ENCODE results near the gene PRDM15.

Gene PRDM15

DNA sequence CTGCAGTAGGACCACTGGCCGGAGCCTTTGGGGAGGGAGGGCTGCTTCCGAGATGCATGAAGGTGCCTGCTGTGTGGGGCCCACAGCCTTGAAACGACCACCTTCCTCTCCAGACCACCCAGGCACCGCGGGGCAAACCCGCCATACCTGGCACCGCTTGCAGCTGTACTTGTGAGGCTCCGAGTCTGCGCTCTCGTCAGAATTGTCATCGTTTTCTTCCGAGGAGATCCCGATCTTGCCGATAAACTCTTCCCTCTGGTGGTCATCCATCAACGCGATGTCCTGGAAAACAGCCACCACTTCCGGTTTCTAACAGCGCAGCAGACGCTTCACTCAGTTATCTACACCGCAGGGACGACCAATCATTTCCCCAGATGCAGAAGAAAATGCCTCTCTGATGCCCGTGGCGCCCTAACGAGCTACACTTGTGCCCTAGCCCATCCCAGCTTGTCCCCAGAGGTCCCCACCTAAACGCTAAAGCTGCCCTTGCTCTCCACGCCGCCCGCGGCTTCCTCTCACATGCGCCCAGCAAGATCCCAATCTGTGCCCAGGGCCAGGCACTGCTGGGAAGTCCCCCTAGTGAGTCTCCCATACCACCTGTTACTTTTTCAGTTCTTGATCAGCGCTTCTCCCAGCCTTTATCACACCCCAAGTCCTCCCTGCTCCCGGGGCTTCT lies 57.2 kb downstream of the PRDM15 start:
- no peak for DNase-seq

DNA sequence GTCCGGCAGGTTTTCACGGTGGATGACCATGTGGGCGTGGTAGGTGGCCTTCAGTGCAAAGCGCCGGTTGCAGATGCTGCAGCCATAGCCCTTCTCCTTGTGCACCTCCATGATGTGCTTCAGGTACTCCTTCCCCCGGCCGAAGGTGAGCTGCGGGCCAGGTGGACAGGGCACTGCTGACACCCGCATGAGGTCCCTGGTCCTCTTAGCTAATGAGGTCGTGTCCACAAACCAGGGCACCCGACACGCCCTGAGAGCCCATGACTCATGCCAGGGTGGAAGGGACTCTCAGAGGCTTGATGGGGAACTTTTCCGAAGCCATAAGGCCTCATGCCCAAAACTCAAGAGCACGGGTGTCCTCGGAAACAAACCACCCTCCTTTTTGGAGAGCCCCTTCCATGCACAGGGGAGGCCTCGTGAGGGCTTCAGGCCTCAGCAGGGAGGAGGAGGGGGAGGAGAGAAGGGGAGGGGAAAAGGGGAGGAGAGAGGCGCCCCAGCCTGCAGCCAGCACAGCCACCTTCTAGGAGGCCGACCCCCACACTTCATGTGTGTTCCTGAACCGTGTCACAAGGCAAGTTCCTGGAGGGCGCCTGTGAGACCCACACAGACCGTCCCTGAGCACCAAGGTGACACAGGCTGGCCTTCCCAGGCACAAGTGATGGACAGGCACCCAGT lies 57.9 kb downstream of the PRDM15 start:
- DNase-seq = no peak

DNA sequence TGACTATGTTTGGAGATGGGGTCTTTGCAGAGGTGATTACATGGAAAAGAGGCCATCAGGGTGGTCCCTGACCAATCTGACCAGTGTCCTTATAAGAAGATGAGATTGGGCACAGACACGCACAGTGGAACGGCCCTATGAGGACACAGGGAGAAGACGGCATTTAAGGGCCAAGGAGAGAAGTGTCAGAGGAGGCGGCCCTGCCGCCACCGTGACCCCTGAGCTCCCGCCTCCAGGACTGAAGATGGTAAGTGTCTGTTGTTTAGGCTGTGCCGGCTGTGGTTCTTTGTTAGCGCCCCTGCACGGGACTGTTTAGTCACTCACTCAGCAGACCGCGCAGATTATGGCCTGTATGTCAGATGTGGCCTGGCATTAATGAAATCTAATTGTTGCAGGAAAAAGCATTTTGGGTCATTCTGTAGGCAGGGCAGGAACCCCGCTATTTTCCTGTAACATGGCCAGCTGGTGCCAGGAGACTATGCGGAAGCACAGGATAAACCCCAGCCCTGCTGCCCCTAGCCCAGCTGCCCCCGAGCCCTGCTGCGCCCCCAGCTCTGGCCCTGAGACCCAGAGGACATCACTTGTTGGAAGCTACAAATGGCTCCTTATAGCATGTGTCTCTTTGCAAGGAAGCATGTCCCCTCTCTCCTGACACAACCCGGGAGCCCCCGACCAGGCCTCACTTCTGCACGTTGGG lies 58.6 kb downstream of the PRDM15 start:
- no peak for DNase-seq

DNA sequence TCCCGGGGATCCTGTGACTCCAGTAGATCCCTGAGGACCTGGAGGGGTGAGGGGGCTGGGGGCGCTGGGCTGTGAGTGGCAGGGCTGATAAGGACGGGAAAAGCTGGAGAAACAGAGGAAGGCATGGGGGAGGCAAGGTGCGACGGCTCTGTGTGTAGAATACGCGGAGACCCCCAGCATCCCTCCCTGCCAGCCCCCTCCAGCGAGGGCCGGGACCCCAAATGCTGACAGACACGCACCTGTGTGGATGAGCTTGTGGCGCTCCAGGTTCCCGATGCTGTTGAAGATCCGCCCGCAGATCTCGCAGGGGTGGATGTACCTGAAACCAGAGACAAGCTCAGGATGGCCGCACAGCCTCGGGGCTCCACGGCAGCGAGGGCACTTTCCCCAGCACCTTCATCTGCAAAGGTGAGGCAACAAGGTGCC lies 59.3 kb downstream of the PRDM15 start:
- DNase-seq = no peak

DNA sequence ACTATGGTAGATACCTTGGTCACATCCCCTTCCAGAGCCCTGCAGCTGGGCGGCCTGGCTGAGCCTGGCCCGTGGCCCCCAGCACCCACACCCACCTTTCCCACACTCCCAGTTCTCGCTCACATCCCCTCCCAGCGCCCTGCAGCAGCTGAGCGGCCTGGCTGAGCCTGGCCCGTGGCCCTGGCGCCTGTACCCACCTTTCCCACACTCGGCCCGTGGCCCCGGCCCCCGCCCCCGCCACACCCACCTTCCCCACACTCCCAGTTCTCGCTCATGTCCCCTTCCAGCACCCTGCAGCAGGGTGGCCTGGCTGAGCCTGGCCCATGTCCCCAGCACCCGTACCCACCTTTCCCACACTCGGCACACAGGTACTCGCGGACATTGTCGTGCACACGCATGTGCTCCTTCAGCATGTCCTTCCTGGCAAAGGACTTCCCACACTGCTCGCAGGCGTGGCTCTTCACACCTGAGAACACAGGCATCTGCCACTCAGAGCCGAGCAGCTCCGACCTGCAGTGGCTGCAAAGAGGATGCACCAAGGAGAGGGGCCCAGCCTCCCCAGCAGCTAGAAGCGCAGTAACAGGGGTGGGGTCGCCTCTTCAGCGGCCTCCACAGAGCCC lies 59.8 kb downstream of the PRDM15 start:
- no peak for DNase-seq

DNA sequence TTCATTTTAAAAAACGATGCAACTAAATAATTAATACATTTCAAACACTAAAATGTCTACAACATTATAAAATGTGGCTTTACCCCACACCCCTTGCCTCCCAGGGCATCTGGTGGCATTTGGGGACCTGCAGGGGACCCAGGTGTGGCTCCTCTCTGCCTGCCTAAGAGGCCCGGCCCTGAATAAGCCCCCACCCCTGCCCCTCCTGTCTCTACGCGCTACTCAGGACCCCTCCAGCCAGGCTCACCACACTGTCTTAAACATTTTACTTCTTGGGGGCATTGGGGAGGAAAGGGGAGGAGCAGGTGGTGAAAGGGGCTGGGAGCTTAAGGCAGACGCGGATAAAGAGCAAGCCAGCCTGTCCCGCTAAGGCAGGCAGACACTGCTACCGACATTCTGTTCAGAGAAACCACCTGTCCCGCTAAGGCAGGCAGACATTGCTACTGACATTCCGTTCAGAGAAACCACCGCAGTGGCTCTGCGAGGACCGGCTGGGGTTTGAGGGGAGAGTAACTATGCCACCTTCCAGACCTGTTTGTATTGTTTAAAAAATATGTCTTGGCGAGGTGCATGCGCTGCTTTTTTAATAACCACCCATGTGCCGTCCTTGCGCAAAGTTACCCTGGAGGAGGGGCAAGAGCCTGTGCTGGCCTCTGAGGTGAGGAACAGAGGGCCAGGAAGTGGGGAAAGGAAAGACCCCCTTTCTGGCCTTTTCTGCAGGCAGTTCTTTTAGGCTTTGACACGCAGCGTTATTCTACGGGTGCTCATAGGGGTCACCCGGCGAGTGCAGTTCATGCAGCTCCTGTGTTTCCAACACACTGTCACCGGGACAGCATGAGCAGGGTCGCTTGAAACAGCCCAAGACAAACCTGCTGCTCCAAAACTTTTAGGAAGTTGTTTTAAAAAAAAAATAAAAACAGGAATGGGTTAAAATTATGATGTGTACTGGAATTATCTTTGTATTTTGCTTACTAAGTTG lies 61.0 kb downstream of the PRDM15 start:
- DNase-seq = no peak

DNA sequence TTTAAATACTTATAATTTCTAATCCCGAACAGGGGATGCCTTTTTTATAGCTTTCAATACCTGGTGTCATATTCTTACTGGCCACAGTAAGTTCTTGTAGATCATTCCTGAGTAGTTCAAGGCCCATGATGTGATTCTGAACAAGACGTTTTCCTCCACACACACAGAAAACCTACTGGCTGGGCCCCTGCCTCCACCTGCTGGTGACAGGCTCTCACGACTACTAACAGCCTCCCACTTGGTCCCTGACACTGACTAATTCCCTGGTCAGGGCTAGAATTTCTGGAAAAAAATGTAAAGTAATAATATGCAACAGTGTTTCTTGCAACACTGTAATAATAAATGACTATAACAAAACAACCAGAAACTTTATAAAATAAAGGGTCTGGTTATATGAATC lies 61.9 kb downstream of the PRDM15 start:
- DNase-seq = peak; percentile 51

DNA sequence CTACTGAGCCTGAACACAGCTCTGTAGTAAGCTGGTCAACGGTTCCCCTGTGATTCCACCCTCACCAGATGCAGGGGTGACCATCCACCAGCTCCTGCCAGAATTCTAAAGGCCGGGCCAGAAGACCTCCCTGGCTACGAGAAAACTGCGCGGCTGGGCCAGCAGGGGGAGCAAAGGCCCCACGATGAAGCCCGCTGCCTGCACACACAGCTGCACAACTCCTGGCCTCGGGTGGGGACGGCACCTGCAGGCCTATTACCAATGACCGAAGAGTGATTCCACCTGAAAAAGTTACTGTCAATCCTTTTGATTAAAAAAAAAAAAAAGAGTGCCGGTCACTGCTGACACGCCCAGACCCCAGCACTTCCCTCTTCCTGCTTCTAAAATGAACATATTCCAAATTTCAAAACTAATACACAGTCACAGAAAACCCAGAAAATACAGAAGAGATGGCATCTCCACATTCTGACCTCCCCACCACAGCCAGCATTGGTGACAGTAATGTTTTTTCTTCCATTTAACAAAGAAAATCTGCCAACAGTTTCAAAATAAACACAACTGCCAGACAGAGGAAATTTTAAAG lies 62.5 kb downstream of the PRDM15 start:
- DNase-seq = no peak

DNA sequence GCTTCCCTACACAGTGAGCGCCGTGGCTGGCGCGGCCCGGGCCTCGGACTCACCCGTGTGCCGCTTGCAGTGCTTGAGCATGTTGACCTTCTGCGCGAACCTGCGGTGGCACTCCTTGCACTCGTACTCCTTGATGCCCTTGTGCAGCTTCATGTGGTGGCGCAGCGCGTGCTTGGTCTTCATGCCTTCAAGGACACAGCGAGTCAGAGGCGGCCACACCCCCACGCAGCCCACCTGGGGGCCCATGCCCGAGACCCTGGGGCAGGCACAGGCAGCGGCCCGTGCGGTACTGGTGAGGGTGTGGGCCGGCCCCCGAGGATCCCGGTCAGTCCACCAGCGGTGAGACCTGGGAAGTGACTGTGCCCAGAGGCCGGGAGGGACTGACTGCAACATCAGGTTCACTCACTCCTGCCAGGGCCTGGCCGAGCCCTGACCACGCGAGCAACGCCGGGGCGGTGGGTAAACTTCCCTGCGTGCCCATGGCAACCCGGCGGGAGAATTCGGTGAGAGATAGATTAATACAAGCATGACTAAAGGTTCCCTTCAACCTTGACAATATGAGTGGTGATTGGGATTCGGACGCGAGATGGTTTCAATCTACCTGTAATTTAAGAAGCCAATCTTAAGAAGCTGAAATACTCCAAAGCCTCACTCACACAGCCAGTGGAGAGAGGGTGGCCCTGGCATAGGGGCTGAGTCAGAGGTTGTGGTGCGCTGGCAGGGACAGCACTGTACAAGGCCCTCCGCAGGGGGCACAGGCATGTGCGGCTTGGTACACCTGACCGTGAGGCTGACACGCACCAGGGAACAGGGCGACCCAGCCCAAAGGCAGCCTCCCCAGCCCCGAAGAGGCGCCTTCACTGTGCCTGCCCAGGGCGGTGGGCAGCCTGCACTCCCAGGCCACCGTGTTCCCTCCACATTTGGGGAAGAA lies 63.2 kb downstream of the PRDM15 start:
- no peak for DNase-seq

DNA sequence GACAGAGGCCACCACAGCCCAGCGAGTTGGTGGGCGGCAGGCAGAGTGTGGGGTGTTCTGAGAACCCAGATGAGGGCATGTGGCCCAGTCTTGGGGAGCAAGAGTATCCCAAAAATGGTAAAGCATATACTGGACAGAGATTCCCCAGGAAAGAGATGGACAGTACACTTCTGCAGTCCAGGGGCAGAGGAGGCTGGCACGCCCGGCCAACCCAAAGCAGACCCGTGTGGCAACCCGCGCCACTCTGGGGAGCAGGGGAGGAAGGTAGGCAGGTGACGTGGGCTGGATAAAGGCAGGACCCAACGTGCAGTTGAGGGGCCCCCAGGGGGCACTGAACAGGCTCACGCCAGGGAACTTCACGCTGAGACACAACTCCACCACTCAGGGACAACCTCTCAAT lies 65.9 kb downstream of the PRDM15 start:
- no peak for DNase-seq

DNA sequence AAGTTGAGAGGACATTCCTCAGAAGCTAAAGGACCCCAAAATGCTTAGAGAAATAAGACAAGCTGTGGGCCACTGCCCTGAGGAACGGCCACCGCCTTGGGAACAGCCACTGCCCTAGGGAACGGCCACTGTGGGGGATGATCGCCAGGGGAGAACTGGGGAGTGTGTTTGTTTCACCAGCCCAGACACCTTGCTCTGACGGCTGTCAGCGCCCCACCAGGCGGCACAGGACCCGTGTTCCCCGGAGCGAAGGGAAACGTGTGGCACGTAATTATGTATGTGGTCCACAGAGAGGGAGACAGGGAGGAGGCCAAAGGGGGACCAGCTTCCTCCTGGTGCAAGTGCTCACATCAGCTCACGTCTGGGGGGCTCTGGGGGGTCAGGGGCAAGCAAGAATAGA lies 66.5 kb downstream of the PRDM15 start:
- no peak for DNase-seq

DNA sequence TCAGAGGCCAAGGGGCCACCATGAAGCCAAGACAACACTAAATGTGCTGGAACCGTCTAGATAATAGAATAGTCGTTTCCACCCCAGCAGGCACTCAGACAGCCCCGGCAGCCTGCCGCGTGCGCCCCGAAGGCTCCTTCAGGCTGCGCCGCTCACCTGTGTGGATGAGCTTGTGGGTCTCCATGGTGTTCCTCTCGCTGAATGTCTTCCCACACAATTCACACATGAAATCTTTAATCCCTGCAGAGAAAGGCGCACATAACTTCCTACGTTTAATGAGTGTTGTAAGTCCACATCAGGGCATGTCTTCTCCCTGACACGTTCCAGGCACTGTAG lies 68.6 kb downstream of the PRDM15 start:
- no peak for DNase-seq

DNA sequence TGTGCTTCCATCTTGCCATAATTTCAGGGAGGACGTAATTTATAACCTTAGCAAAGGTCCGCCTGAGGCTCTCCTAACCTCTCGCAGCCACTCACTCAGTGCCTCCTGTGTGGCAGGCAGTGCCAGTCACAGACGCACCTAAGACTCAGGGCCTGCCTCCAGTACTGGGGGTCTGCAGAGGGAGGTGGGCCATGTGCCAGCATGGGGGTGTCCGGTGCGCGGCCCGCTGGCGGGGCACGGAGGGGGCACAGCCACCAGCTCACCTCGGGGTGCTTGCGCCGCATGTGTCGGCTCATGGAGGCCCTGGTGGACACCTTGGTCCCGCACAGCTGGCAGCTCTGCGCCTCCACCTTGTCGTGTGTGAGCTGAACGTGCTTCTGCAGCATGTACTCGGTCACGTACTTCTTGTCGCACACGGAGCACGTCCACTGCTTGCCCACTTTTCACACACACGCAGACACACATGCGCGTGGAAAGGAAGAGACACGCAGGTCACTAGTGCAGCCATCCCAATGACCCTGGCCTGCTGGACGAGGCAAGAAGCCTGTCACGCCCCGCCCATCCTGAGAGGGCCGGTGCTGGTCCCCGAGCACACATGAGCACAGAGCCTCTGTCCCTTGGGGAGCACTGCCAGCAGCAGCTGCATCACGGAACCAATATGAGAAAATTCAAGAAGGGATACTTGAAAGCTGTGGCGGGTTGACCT lies 69.1 kb downstream of the PRDM15 start:
- DNase-seq = no peak

DNA sequence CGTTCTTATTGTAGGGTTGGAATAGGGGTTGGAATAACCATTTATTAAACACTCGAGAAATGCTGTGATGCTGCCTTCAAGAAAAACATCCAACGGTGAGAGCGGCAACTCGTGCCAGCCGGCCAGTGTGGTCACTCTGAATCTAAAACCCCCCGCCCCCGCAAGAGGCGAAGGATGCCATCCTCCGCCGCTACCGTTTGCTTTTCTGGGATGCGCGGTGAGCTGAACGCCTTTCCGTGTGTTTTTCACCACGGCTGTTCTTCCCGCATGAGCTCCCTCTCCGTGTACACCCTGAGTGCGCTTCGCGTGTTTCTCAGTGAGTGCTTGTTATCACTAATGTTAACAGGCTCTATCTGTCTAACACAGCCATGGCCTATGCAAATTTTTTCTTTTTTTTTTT lies 70.3 kb downstream of the PRDM15 start:
- no peak for DNase-seq

DNA sequence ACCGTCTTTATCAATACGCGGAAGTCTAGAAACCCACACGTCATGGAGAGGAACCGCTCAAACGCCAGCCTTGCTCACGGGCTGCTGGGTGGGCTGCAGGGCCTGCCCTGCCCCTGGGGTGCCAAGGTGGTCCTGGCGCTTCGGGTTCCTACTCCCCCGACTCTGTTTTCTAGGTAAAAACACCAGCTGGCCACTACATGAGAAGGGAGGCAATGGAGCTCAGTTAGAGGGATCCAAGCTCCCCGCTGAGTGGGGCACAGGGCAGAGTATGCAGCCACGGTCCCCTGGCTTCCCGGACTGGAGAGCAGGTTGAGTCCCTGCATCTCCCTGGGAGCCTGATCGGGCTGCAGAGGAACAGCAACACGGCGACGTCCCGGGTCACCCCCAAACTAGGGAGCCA lies 71.0 kb downstream of the PRDM15 start:
- no peak for DNase-seq

DNA sequence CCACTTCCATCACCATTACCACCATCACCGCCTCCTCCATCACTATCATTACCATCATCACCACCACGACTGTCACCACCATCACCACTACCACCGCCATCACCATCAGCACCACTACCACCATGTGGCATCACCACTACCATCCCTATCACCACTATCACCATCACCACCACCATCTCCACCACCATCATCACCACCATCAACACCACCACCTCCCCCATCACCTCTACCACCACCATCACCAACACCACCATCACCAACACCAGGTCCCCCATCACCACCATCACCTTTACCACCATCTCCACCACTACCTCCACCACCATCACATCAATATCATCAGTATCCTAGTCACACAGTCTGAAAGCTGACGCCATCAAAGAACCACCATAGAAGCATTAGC lies 72.4 kb downstream of the PRDM15 start:
- DNase-seq = no peak

DNA sequence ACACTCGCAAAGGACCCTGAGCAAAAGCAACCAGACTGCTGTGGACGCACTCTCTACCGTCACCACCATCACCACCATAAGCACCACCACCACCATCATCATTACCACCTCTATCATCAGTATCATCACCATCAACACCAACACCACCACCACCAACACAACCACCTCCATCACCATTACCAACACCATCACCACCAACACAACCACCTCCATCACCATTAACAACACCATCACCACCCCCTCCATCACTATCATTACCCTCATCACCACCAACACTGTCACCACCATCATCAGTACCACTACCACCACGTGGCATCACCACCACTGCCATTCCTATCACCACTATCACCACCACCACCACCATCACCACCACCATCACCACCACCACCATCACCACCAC lies 73.5 kb downstream of the PRDM15 start:
- DNase-seq = no peak

DNA sequence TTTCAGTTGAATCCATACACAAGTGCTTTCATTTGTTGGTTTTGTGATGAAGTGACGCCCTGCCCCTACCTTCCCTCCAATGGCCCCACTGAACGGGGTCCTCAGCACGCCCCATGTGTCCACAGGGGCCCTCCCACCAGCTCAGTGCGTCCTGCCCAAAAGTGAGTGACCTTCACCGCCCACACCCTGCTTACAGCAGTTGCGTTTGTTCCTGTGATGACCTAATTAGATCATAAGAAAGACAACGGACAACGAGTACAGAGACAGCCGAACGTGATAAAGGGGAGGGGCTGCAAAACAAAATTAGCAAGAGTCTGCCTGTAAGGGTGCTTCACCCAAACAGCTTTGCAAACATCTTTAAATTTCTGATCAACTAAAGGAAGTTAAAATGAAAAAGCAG lies 74.1 kb downstream of the PRDM15 start:
- DNase-seq = no peak

DNA sequence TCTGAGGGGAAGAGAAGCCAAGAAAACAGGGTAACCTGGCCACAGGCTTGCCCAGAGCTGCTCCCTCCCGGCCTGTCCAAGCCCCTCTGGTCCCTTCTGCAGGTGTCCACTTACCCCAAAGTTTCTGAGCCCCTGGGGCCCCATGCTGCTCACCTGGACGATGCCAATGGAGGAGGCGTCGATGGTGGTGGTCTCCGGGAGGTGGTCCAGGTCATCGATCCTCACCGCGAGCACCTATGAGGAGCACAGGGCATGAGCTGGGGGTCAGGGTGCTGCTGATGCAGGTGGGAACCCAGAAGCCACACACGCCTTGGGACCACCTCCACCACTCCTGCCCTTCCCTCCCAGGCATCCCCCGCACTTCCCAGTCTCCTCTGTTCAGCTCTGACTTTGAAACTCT lies 74.8 kb downstream of the PRDM15 start:
- DNase-seq = no peak

DNA sequence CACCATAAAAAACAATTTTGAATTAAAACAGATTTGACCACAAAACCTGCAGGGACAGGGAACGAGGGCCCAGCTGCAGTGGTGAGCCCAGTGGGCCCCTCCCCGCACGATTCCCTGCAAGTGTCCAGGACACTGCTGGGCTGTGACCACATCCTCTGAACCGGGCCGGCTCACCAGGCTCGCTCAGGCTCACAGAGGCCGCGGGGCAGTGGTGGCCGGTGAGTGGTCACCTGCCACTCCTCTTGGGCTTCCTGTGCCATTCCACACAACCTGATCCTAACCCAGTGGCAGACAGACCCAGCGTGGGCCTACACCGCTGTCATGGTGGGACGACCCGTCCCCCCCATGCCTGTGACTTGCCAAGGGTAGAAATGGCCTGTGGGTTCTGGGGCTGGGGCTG lies 75.8 kb downstream of the PRDM15 start:
- no peak for DNase-seq

DNA sequence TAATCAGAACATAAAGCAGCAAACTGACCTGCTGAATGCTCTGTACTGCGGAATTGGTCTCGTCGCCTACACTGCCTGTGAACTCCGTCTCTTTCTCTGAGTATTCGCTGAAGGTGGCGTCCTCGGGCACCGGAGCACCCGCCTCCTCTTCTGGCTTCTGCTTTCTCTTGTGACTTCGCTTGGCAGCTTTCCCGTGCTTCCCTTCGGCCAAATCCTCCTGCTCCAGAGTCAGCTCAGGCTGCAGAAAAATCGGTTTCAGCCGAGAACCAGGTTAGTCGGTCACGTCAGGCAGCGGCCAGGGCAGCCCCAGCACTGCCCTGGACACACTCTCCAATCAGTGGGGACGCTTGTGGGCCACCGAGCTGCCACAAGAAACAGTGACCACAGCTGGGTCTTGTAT lies 76.5 kb downstream of the PRDM15 start:
- no peak for DNase-seq

Measured in NCI-H226 (cell line).